HUES48 (cell line): ENCODE results near the gene MAPKBP1.
"Not testable (repeated sequence)": the region's sequence is repeated elsewhere in the genome, so short reads cannot be mapped to it uniquely, and the experiment has no call there.

Experiments used
- H3K27ac ChIP-seq: one replicate; pipeline ENCODE4 v1.7.0; 2013; ENCODE audit warnings: low read depth, low read length, inconsistent platforms
- H3K27me3 ChIP-seq: 2 replicates; pipeline ENCODE4 v1.6.1; 2013; ENCODE audit warnings: mild to moderate bottlenecking, low read length; ENCODE audit not compliant: control insufficient read depth, insufficient read depth
- H3K36me3 ChIP-seq: 2 replicates; pipeline ENCODE4 v1.6.1; 2013; ENCODE audit warnings: low read length; ENCODE audit not compliant: control insufficient read depth, insufficient read depth
- H3K4me1 ChIP-seq: 2 replicates; pipeline ENCODE4 v1.6.1; 2013; ENCODE audit warnings: mild to moderate bottlenecking, low read length; ENCODE audit not compliant: control insufficient read depth, insufficient read depth
- H3K4me3 ChIP-seq: 2 replicates; pipeline ENCODE4 v1.5.1; 2013; ENCODE audit warnings: mild to moderate bottlenecking, low read depth, low read length
- H3K9ac ChIP-seq: 2 replicates; pipeline ENCODE4 v1.6.1; 2013; ENCODE audit warnings: mild to moderate bottlenecking, low read depth, low read length, moderate library complexity
- H3K9me3 ChIP-seq: 2 replicates; pipeline ENCODE4 v1.6.1; 2013; ENCODE audit warnings: low read length; ENCODE audit not compliant: control insufficient read depth, insufficient read depth

The MAPKBP1 gene

DNA sequence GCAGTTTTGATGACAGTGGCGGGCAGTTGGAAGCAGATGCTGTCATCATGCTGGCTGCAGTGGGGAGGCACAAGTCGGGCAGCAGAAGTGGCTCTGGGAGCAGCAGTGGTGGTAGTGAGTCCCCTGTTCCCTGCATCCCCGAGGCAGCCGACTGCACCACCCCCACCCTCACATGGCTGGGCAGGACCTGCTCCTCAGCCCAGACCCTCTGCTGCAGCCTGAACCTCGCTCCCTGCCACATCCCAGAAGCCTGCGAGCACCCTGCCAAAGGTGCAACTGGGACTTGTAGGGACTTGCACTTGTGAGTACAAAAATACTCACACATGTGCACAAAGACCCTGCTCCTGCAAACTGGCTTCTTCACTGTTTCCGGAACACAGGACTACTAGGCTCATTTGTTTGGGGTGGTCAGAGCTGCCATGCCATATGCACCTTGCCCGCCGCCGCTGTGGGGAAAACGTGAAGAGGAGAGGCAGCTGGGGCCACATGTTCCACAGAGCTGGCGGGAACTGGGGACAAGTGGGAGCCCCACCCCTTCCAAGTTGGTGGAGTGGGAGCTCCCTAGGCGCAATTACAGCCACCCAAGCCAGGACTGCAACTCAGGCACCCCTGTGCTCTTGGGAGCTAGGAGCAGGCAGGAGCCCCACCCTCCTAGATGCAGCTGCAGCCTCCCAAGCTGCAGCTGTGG is 55.8 kb downstream of the MAPKBP1 start:
- Histone ChIP-seq H3K9ac (no peak overlapping the region), H3K36me3 (peaks cover 12% of the 10 kb centered on the region), H3K27ac (no peak overlapping the region), H3K4me1 (peaks cover 4% of the 10 kb centered on the region), H3K4me3 (no peak overlapping the region), H3K9me3 (no peaks in the 10 kb centered on the region), H3K27me3 (no peaks in the 10 kb centered on the region; the same call in 1 of the 2 replicates)

DNA sequence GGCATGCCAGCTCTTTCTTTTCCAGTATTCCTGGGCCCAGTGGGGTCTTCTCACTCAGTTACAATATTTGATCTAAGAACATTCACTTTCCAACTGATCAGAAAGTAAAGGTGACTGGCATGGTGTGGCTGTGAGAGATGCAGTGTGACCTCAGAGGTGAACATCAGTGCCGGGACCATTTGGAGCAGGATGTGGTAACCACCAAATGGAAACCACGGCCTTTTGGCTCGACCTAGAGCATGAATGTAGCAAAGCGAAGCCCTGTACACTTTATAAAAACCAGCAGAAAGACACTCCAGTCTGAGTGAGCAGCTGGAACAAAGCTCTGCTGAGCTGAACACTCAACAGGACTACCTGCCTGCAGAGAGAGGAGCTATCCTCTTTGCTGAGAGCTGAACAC is 57.0 kb downstream of the MAPKBP1 start:
- H3K27ac ChIP-seq: not testable (repeated sequence)

DNA sequence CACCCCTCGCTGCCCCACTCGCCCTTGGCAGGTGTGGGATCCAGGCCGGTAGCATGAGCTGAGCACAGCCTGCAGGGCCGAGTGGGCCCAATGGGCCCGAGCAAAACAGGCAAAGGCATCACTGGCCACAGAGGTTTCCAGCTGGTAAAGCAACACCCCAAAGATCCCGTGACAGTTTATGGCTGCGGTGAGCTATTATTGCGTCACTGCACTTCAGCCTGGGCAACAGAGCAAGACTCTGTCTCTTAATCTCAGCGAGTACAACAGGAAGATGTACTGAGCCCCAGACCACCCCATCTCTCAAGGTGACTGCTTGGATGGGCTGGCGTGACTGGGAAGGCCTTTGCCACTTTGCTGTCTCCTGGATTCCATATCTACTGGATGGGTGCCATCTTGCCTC is 57.9 kb downstream of the MAPKBP1 start:
- H3K36me3 ChIP-seq: peaks cover 12% of the 10 kb centered on the region
- H3K27ac ChIP-seq: no peak overlapping the region
- no peaks in the 10 kb centered on the region for H3K27me3 ChIP-seq
- H3K9me3 ChIP-seq: no peaks in the 10 kb centered on the region
- no peak overlapping the region for H3K9ac ChIP-seq
- H3K4me3 ChIP-seq: no peak overlapping the region
- peaks cover 4% of the 10 kb centered on the region for H3K4me1 ChIP-seq

More for the DNA sequence above, 57.0 kb downstream of the MAPKBP1 start:
- not testable (repeated sequence) for H3K9ac ChIP-seq, H3K9me3 ChIP-seq, H3K4me1 ChIP-seq, H3K27me3 ChIP-seq, H3K4me3 ChIP-seq
- peaks cover 12% of the 10 kb centered on the region for H3K36me3 ChIP-seq

DNA sequence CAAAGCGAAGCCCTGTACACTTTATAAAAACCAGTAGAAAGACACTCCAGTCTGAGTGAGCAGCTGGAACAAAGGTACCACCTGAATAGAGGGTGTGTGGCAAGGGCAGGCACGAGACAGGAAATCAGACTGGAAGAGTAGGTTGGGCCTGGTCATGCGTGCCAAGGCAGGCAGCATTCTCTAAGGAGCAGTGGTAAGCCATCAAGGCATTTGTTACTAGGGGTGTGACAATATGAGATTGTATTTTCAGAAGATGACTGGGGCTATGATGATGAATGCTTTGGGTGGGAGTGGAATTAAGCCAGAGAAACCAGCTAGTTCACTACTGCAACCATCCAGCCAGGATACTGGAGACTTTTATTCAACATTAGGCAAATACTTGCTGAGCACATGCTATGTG is 58.6 kb downstream of the MAPKBP1 start:
- Histone ChIP-seq H3K9me3 (no peaks in the 10 kb centered on the region), H3K9ac (no peak overlapping the region), H3K27ac (no peak overlapping the region), H3K4me1 (peaks cover 4% of the 10 kb centered on the region), H3K4me3 (no peak overlapping the region), H3K36me3 (peaks cover 12% of the 10 kb centered on the region), H3K27me3 (no peaks in the 10 kb centered on the region)

DNA sequence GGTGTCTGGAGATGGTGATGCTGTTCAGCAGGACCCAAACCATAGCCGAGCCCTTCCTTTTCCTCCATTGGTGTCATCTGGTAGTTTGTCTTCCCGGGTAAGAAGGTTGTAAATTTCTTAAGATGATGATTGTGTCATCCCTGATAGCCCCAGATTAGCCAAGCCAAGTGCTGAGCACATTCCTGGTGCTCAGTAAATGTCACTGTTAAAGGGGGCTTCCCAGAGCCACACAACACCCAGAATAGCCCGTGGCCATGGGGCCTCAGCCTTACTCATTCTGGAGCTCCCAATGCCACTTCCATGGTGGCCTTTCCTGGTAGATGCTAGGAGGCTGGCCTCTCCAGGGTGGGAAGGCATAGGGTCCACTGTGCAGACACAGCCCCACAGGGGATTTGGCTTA is 59.8 kb downstream of the MAPKBP1 start:
- H3K4me1 ChIP-seq: no peaks in the 10 kb centered on the region
- no peaks in the 10 kb centered on the region for H3K27me3 ChIP-seq
- H3K27ac ChIP-seq: no peak overlapping the region
- H3K36me3 ChIP-seq: peaks cover 12% of the 10 kb centered on the region
- H3K9me3 ChIP-seq: no peaks in the 10 kb centered on the region
- H3K4me3 ChIP-seq: no peak overlapping the region
- no peak overlapping the region for H3K9ac ChIP-seq

DNA sequence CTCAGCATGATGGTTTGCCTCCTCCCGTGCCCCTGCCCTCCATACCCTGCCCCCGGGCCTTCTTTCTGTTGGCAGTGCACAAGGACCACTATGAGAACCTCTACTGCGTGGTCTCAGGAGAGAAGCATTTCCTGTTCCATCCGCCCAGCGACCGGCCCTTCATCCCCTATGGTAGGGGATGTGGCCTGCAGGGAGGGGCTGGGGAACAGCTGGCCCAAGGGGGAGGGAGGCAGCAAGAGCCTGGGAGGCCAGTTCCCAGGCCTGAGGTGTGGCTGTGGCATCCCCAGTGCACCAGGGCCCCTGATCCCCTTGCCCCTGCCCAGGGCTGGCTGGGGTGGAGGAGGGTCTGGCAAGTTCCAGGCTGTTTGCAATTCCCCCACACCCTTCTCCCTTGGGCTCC is 61.8 kb downstream of the MAPKBP1 start:
- Histone ChIP-seq H3K4me1 (no peaks in the 10 kb centered on the region), H3K9ac (no peak overlapping the region), H3K27me3 (no peaks in the 10 kb centered on the region), H3K27ac (no peak overlapping the region), H3K9me3 (no peaks in the 10 kb centered on the region), H3K4me3 (no peak overlapping the region), H3K36me3 (peaks cover 12% of the 10 kb centered on the region)

DNA sequence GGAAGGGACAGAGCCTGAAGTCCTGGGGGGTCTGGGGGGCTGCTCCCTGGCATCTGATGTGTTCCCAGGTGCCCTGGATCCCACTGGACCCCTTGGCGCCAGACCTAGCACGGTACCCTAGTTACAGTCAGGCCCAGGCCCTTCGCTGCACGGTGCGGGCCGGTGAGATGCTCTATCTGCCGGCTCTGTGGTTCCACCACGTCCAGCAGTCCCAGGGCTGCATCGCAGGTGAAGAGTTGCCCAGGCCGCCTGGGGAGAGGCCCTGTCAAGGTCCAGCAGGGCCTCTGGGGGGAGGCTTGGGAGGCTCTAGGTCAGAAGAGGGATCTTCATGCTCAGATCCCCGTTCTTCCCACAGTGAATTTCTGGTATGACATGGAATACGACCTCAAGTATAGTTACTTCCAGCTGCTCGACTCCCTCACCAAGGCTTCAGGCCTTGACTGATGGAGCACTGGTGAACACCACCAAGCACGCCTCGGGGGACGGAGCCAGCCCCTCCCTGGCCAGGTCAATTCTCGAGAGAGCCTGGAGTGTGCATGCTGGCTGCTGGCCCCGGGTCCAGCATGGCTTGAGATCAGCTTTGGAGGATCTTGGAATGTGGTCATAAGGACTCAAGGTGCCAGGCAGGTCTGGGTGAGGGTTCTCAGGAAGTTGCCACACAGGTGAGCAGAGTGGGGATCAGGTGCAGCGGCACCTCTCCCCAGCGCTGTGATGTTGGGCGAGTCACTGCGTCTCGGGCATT is 62.6 kb downstream of the MAPKBP1 start:
- H3K36me3 ChIP-seq: peaks cover 6% of the 10 kb centered on the region
- no peak overlapping the region for H3K4me3 ChIP-seq
- no peaks in the 10 kb centered on the region for H3K9me3 ChIP-seq
- no peak overlapping the region for H3K27ac ChIP-seq
- no peaks in the 10 kb centered on the region for H3K4me1 ChIP-seq
- H3K27me3 ChIP-seq: no peaks in the 10 kb centered on the region
- no peak overlapping the region for H3K9ac ChIP-seq

DNA sequence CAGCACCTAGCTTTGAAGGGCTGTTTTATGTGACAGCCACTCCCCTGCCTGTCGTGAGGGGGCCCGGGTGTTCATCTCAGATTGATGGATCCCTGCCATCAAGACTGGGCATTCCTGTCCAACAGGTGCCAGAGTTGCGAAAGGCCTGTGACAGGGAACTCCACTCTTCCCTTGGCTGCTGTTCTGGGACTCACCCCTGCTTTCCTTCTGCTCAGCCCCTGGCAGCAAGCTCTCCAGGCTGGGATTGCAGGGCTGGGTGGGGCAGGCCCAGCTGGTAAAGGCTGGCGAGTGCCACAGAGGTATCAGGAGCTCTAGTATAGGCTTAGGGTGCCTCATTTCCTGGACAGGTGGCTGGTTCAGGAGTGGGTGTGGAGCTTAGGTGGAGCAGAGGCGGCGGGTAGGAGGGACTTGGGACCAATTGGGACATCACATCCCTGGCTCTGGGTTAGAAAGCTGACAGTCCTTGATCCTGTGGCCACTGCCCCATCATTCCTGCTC is 64.2 kb downstream of the MAPKBP1 start, which contains the start of gene PLA2G4B:
PLA2G4B (plus strand) TSS at position 448 of the 498 bp plus-strand sequence. CDS start 67 bp downstream, outside the sequence.
- no peaks in the 10 kb centered on the region for H3K9me3 ChIP-seq
- no peaks in the 10 kb centered on the region for H3K36me3 ChIP-seq
- H3K9ac ChIP-seq: no peak within 1 kb of the TSS
- H3K27ac ChIP-seq: no peak within 1 kb of the TSS
- no peaks in the 10 kb centered on the region for H3K27me3 ChIP-seq
- H3K4me3 ChIP-seq: no peak within 1 kb of the TSS
- H3K4me1 ChIP-seq: no peaks in the 10 kb centered on the region

DNA sequence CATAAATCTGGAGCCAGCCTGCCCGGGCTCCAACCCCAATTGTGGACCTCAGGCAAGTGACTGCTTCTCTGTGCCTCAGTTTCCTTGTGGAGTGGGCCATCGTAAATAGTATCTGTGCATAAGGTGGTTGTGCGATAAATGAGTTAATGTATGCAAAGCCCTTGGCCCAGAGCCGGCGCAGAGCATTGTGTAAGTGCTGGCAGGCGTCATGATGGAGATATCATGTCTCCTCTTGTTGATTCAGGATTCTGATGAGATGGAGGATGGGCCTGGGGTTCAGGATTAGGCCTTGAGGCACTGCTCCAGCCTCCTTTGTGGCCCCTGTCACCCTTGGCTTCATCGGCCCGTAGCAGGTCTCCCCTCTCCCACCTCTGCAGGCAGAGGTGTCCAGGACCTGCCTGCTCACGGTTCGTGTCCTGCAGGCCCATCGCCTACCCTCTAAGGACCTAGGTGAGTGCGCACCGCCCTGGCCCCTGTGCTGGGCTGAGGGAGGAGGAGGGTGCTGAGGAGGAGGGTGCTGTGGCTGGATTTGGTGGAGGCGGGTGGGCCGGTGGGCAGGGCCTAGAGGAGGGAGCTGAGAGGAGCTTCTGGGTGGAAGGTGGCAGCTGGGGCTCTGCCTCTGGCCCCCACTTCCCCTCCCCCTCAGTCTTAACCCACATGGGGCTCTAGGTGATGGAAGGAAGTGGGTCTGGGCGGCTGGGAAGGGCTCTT is 65.7 kb downstream of the MAPKBP1 start:
- no peak overlapping the region for H3K27ac ChIP-seq
- H3K4me1 ChIP-seq: no peaks in the 10 kb centered on the region
- H3K9ac ChIP-seq: no peak overlapping the region
- no peaks in the 10 kb centered on the region for H3K9me3 ChIP-seq
- peaks cover 4% of the 10 kb centered on the region; the same call in 1 of the 2 replicates for H3K36me3 ChIP-seq
- H3K4me3 ChIP-seq: no peak overlapping the region
- H3K27me3 ChIP-seq: no peaks in the 10 kb centered on the region

DNA sequence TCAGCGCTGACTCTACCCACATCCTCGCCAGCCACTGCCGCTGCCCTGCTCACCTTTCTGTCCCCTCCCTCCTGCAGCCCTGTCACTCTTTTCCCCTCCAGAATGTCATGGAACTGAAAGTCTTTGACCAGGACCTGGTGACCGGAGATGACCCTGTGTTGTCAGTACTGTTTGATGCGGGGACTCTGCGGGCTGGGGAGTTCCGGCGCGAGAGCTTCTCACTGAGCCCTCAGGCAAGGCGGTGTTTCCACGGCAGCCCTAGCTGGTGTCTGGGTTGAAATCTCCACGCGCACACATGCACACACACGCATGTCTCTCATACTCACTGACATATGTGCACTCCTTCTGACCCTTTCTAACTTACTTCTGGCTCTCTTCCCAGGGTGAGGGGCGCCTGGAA is 66.4 kb downstream of the MAPKBP1 start:
- H3K4me3 ChIP-seq: no peak overlapping the region
- no peaks in the 10 kb centered on the region for H3K4me1 ChIP-seq
- H3K36me3 ChIP-seq: peaks cover 11% of the 10 kb centered on the region; the same call in 1 of the 2 replicates
- H3K9me3 ChIP-seq: no peaks in the 10 kb centered on the region
- no peak overlapping the region for H3K27ac ChIP-seq
- H3K27me3 ChIP-seq: no peaks in the 10 kb centered on the region
- no peak overlapping the region for H3K9ac ChIP-seq
